HepG2 (cell line): Measurements from ENCODE around the gene SETD2. TPM values are rescaled to one million over a fixed set of nuclear protein-coding genes. Genes with fewer than 3 reads are reported as not detected.

Experiments
- CCDC6 ChIP-seq: sonication (generic); formaldehyde crosslinking; IDR thresholded peaks from 2 replicates; pipeline ENCODE4 v1.8.1; 2022; ENCODE audit warnings: mild to moderate bottlenecking, missing genetic modification reagents, moderate library complexity
- CREB1 ChIP-seq, 2 experiments: fragments of 450-650 bp in 1 of 2; IDR thresholded peaks; 2 replicates each; pipeline ENCODE4 v1.6.1; 2016 to 2017; ENCODE audit warnings: control low read depth in 1 of 2, mild to moderate bottlenecking in 1 of 2, missing compliant biosample characterization in 1 of 2, missing genetic modification characterization in 1 of 2
- KDM2A ChIP-seq: sonication (generic); formaldehyde crosslinking; IDR thresholded peaks from 2 replicates; pipeline ENCODE4 v1.4.0; 2020; ENCODE audit warnings: low read depth, missing genetic modification reagents, borderline replicate concordance
- KDM6A ChIP-seq: IDR thresholded peaks from 2 replicates; pipeline ENCODE4 v1.6.1; 2016; ENCODE audit warnings: low read depth
- KLF13 ChIP-seq: sonication (generic); formaldehyde crosslinking; IDR thresholded peaks from 2 replicates; pipeline ENCODE4 v1.4.0; 2020; ENCODE audit warnings: mild to moderate bottlenecking, missing genetic modification reagents
- MEIS1 ChIP-seq: sonication (generic); formaldehyde crosslinking; IDR thresholded peaks from 2 replicates; pipeline ENCODE4 v1.9.0; 2021; ENCODE audit warnings: mild to moderate bottlenecking, missing genetic modification reagents, moderate library complexity, borderline replicate concordance
- NBN ChIP-seq: fragments of 450-650 bp; conservative IDR thresholded peaks from 2 replicates; pipeline ENCODE4 v1.6.1; 2017
- PITX1 ChIP-seq: sonication (generic); formaldehyde crosslinking; IDR thresholded peaks from 2 replicates; pipeline ENCODE4 v1.5.1; 2020; ENCODE audit warnings: mild to moderate bottlenecking, missing genetic modification reagents
- POLR2G ChIP-seq: fragments of 200-400 bp; formaldehyde crosslinking; IDR thresholded peaks from 2 replicates; pipeline ENCODE4 v1.6.1; 2018; ENCODE audit warnings: mild to moderate bottlenecking, low read depth, low read length, moderate library complexity
- RXRA ChIP-seq: sonication (generic); formaldehyde crosslinking; IDR thresholded peaks from 2 replicates; pipeline ENCODE4 v1.5.1; 2020; ENCODE audit warnings: missing genetic modification reagents
- SMARCE1 ChIP-seq: fragments of 450-650 bp; IDR thresholded peaks from 2 replicates; pipeline ENCODE4 v1.6.1; 2017; ENCODE audit warnings: borderline replicate concordance
- ZFP62 ChIP-seq: sonication (generic); formaldehyde crosslinking; IDR thresholded peaks from 2 replicates; pipeline ENCODE4 v1.4.0; 2020; ENCODE audit warnings: missing genetic modification reagents
- ZNF224 ChIP-seq: sonication (generic); formaldehyde crosslinking; IDR thresholded peaks from 2 replicates; pipeline ENCODE4 v1.5.0; 2020; ENCODE audit warnings: mild to moderate bottlenecking, missing genetic modification reagents
- ZNF292 ChIP-seq: sonication (generic); formaldehyde crosslinking; IDR thresholded peaks from 2 replicates; pipeline ENCODE4 v1.8.1; 2022; ENCODE audit warnings: mild to moderate bottlenecking, low read depth, missing genetic modification reagents, borderline replicate concordance
- ZNF343 ChIP-seq: sonication (generic); formaldehyde crosslinking; IDR thresholded peaks from 2 replicates; pipeline ENCODE4 v1.4.0; 2020; ENCODE audit warnings: mild to moderate bottlenecking, missing genetic modification reagents
- ZNF737 ChIP-seq: sonication (generic); formaldehyde crosslinking; IDR thresholded peaks from 2 replicates; pipeline ENCODE4 v1.5.0; 2020; ENCODE audit warnings: missing genetic modification reagents, mild to moderate bottlenecking, borderline replicate concordance
- ZNF878 ChIP-seq: sonication (generic); formaldehyde crosslinking; IDR thresholded peaks from 2 replicates; pipeline ENCODE4 v1.8.1; 2023; ENCODE audit warnings: mild to moderate bottlenecking, missing genetic modification reagents, moderate library complexity
- ZZZ3 ChIP-seq: sonication (generic); formaldehyde crosslinking; IDR thresholded peaks from 2 replicates; pipeline ENCODE4 v1.4.0; 2020; ENCODE audit warnings: missing genetic modification reagents, mild to moderate bottlenecking, borderline replicate concordance
- polyA plus RNA-seq, 8 experiments: library from polyadenylated mRNA; depleted of rRNA in 3 of 8; stranded (reverse) in 7 of 8; unstranded in 1 of 8; fragments of >200 nt; fragmentation: Illumina TruSeq in 4 of 8; extraction: Trizol in 4 of 8; gene quantifications; 2 replicates each; pipeline versions ENCODE4 v1.2.1 to v1.2.3, GENCODE V29; 2011 to 2016; ENCODE audit warnings: low read depth in 4 of 8, missing spikeins in 1 of 8, mixed read lengths in 1 of 8; ENCODE audit not compliant: insufficient read depth in 1 of 8
- total RNA-seq, 5 experiments: library from RNA; depleted of rRNA; stranded (reverse); fragments of >200 nt; fragmentation: Illumina TruSeq; extraction: Trizol; gene quantifications; 2 replicates each; pipeline ENCODE4 v1.2.3, GENCODE V29; 2016; ENCODE audit warnings: low read depth in 1 of 5
- TF ChIP-seq, protein P1 (sequence below): sonication (generic); formaldehyde crosslinking; IDR thresholded peaks from 2 replicates; pipeline ENCODE4 v1.5.0; 2020; ENCODE audit warnings: mild to moderate bottlenecking, missing genetic modification reagents
- TF ChIP-seq, protein P2 (sequence below): sonication (generic); formaldehyde crosslinking; IDR thresholded peaks from 2 replicates; pipeline ENCODE4 v1.5.1; 2020; ENCODE audit warnings: mild to moderate bottlenecking, missing genetic modification reagents, borderline replicate concordance
- TF ChIP-seq, protein P3 (sequence below): sonication (generic); formaldehyde crosslinking; IDR thresholded peaks from 2 replicates; pipeline ENCODE4 v1.4.0; 2020; ENCODE audit warnings: missing genetic modification reagents

SETD2 gene
- total and polyA plus RNA-seq, 2 of the 13 experiments (the other 11 are each of a cell fraction or from before 2014, with no cell fraction given), result 14.2 to 24.2 TPM

DNA sequence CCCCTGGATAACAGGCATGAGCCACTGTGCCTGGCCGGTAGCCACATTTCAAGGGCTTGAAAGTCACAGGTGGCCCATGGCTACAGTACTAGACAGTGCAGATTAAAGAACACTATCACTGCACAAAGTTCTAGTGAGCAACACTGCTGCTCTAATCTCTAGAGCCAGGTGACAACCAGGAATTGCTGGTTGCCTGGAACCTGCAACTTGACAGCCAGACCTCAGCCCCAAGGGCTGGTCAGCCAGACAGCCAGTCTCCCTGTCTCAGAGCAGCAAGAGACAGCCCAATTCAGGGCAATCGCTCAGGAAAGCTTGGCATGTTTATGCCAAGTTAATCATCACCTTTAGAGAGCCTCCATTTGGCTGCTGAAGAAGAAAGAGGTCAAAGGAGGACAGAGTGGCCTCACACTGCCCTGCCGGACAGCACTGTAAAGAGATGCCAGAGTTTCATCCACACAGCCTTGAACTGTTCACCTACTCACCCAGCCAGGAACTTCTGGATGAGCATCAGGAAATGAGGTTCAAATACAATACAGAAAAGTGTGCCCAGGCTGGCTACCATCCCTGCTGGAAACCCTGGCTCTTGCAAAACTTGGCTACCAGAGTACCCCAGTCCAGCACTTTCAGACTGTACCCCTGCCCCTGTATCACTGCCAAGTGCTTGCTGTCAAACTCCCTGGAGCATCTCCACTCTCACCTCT is 193.4 kb downstream of the SETD2 start (continued):
- 0 out of 2 replicates have a peak, but pooled peaks have one; percentile 54 for TF ChIP-seq KDM6A
- 0 out of 2 replicates have a peak, but pooled peaks have one; percentile 16 for TF ChIP-seq POLR2G
- TF ChIP-seq, protein P1, sequence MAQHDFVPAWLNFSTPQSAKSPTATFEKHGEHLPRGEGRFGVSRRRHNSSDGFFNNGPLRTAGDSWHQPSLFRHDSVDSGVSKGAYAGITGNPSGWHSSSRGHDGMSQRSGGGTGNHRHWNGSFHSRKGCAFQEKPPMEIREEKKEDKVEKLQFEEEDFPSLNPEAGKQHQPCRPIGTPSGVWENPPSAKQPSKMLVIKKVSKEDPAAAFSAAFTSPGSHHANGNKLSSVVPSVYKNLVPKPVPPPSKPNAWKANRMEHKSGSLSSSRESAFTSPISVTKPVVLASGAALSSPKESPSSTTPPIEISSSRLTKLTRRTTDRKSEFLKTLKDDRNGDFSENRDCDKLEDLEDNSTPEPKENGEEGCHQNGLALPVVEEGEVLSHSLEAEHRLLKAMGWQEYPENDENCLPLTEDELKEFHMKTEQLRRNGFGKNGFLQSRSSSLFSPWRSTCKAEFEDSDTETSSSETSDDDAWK (CRISPR knock-in tag), result no peak
- TF ChIP-seq KDM2A, result peak; percentile 61
- TF ChIP-seq, protein P2, sequence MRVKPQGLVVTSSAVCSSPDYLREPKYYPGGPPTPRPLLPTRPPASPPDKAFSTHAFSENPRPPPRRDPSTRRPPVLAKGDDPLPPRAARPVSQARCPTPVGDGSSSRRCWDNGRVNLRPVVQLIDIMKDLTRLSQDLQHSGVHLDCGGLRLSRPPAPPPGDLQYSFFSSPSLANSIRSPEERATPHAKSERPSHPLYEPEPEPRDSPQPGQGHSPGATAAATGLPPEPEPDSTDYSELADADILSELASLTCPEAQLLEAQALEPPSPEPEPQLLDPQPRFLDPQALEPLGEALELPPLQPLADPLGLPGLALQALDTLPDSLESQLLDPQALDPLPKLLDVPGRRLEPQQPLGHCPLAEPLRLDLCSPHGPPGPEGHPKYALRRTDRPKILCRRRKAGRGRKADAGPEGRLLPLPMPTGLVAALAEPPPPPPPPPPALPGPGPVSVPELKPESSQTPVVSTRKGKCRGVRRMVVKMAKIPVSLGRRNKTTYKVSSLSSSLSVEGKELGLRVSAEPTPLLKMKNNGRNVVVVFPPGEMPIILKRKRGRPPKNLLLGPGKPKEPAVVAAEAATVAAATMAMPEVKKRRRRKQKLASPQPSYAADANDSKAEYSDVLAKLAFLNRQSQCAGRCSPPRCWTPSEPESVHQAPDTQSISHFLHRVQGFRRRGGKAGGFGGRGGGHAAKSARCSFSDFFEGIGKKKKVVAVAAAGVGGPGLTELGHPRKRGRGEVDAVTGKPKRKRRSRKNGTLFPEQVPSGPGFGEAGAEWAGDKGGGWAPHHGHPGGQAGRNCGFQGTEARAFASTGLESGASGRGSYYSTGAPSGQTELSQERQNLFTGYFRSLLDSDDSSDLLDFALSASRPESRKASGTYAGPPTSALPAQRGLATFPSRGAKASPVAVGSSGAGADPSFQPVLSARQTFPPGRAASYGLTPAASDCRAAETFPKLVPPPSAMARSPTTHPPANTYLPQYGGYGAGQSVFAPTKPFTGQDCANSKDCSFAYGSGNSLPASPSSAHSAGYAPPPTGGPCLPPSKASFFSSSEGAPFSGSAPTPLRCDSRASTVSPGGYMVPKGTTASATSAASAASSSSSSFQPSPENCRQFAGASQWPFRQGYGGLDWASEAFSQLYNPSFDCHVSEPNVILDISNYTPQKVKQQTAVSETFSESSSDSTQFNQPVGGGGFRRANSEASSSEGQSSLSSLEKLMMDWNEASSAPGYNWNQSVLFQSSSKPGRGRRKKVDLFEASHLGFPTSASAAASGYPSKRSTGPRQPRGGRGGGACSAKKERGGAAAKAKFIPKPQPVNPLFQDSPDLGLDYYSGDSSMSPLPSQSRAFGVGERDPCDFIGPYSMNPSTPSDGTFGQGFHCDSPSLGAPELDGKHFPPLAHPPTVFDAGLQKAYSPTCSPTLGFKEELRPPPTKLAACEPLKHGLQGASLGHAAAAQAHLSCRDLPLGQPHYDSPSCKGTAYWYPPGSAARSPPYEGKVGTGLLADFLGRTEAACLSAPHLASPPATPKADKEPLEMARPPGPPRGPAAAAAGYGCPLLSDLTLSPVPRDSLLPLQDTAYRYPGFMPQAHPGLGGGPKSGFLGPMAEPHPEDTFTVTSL, result peak; percentile 82; the same call in 1 of the 2 replicates
- TF ChIP-seq ZNF878 (CRISPR knock-in tag), result 0 out of 2 replicates have a peak, but pooled peaks have one; percentile 43
- no peak for TF ChIP-seq KLF13
- TF ChIP-seq MEIS1 (CRISPR knock-in tag), result peak; percentile 66; the same call in 1 of the 2 replicates
- TF ChIP-seq CCDC6, result 0 out of 2 replicates have a peak, but pooled peaks have one; percentile 8
- 0 out of 2 replicates have a peak, but pooled peaks have one; percentile 39 for TF ChIP-seq ZNF224 (CRISPR knock-in tag)
- TF ChIP-seq, protein P3, sequence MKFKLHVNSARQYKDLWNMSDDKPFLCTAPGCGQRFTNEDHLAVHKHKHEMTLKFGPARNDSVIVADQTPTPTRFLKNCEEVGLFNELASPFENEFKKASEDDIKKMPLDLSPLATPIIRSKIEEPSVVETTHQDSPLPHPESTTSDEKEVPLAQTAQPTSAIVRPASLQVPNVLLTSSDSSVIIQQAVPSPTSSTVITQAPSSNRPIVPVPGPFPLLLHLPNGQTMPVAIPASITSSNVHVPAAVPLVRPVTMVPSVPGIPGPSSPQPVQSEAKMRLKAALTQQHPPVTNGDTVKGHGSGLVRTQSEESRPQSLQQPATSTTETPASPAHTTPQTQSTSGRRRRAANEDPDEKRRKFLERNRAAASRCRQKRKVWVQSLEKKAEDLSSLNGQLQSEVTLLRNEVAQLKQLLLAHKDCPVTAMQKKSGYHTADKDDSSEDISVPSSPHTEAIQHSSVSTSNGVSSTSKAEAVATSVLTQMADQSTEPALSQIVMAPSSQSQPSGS, result peak; percentile 62
- no peak for TF ChIP-seq ZFP62 (CRISPR knock-in tag)
- no peak for TF ChIP-seq ZNF737 (CRISPR knock-in tag)
- peak; percentile 100 for TF ChIP-seq RXRA
- TF ChIP-seq SMARCE1, result no peak
- no peak for TF ChIP-seq ZZZ3 (CRISPR knock-in tag)
- no peak for TF ChIP-seq ZNF343 (CRISPR knock-in tag)
- peak; percentile 67; the same call in 1 of the 2 replicates for TF ChIP-seq ZNF292 (CRISPR knock-in tag)
- TF ChIP-seq PITX1 (CRISPR knock-in tag), result peak; percentile 89
- no peak for TF ChIP-seq NBN
- no peak for TF ChIP-seq CREB1 (IDR thresholded peaks at IDR 0.05)
- TF ChIP-seq CREB1 (CRISPR knock-in tag; IDR thresholded peaks at IDR 0.05), result 0 out of 2 replicates have a peak, but pooled peaks have one; percentile 38
